Caco-2 (cell line): Measurements from ENCODE around the gene CLDN22. TPM values are rescaled to one million over a fixed set of nuclear protein-coding genes. Genes with fewer than 3 reads are reported as not detected.

Experiments
- BruUV-seq: library from RNA; stranded (reverse); fragments of 400-500 nt; replicated peaks from 2 replicates; lab custom pipeline; 2021; lab: Mats Ljungman, UMichigan
- CTCF ChIA-PET: fragments of 300-600 bp; sonication (Branson Sonifier 250); formaldehyde crosslinking; loops from one replicate; lab custom pipeline; 2022; ENCODE audit warnings: antibody characterized with exemption; lab: Charles Lee
- POLR2A ChIA-PET: fragments of 300-600 bp; sonication (Branson Sonifier 250); formaldehyde crosslinking; loops from one replicate; lab custom pipeline; 2022; ENCODE audit warnings: antibody characterized with exemption; lab: Charles Lee
- DNase-seq, 2 experiments: peaks; one replicate each; pipeline versions ENCODE4 v3.0.0 to v3.0.0-alpha.2; 2020 to 2022
- H3K27me3 ChIP-seq: replicated peaks from 2 replicates; pipeline ENCODE4 v1.6.0; 2011; ENCODE audit warnings: low read length; ENCODE audit not compliant: control insufficient read depth, insufficient read depth
- H3K36me3 ChIP-seq: 2 replicates; pipeline ENCODE4 v1.5.1; 2011; ENCODE audit warnings: low read length; ENCODE audit not compliant: control insufficient read depth, insufficient read depth
- H3K4me1 ChIP-seq: fragments of 250-450 bp; sonication (Bioruptor Pico); 2 replicates; pipeline ENCODE4 v1.5.1; 2020; ENCODE audit warnings: mild to moderate bottlenecking
- H3K4me3 ChIP-seq: 2 replicates; pipeline ENCODE4 v1.5.1; 2011; ENCODE audit warnings: low read depth, mild to moderate bottlenecking, control low read depth, low read length
- H3K9me3 ChIP-seq: fragments of 250-450 bp; sonication (Bioruptor Pico); 2 replicates; pipeline ENCODE4 v1.5.1; 2020; ENCODE audit warnings: mild to moderate bottlenecking, moderate library complexity
- H3K27ac Mint-ChIP-seq: one replicate; pipeline ENCODE4 v1.8.0; 2022; ENCODE audit warnings: mixed read lengths; ENCODE audit not compliant: unreplicated experiment
- H3K27me3 Mint-ChIP-seq: one replicate; pipeline ENCODE4 v1.8.0; 2022; ENCODE audit warnings: mixed read lengths; ENCODE audit not compliant: insufficient read depth, unreplicated experiment
- H3K36me3 Mint-ChIP-seq: one replicate; pipeline ENCODE4 v1.8.0; 2022; ENCODE audit warnings: mild to moderate bottlenecking, mixed read lengths; ENCODE audit not compliant: insufficient read depth, unreplicated experiment
- H3K4me1 Mint-ChIP-seq: one replicate; pipeline ENCODE4 v1.8.0; 2022; ENCODE audit warnings: low read depth, mixed read lengths; ENCODE audit not compliant: unreplicated experiment
- H3K4me3 Mint-ChIP-seq: one replicate; pipeline ENCODE4 v1.8.0; 2022; ENCODE audit warnings: mild to moderate bottlenecking, moderate library complexity, mixed read lengths; ENCODE audit not compliant: unreplicated experiment
- H3K9me3 Mint-ChIP-seq: one replicate; pipeline ENCODE4 v1.8.0; 2022; ENCODE audit warnings: mixed read lengths; ENCODE audit not compliant: unreplicated experiment
- CTCF ChIP-seq, 2 experiments: fragments of 200-600 bp in 1 of 2; IDR thresholded peaks; 1 replicate in 1 of 2; 2 replicates in 1 of 2; pipeline versions ENCODE4 v1.5.1 to v1.8.0; 2011 to 2022; ENCODE audit warnings: antibody characterized with exemption in 1 of 2, control low read depth in 1 of 2, inconsistent platforms in 1 of 2, low read depth in 1 of 2, low read length in 1 of 2, mild to moderate bottlenecking in 1 of 2, moderate library complexity in 1 of 2; ENCODE audit not compliant: insufficient read depth in 1 of 2, severe bottlenecking in 1 of 2, unreplicated experiment in 1 of 2
- intact Hi-C: fragments of 100-400 bp; cut with micrococcal nuclease; formaldehyde crosslinking; loops from one replicate; pipeline ENCODE4 v1.10.0; 2022; ENCODE audit not compliant: unreplicated experiment
- total RNA-seq: library from RNA; stranded (reverse); gene quantifications from 2 replicates; pipeline ENCODE4 v1.2.3, GENCODE V29; 2022

CLDN22 gene
- total RNA-seq, 1 experiment from 2014 or later: not detected

GRCh38 chr4:183284258-183284785, 35.8 kb downstream of the CLDN22 start:
- intact Hi-C loops: no loop called here

GRCh38 chr4:183276106-183276505, 44.0 kb downstream of the CLDN22 start:
- no peak overlapping the region for H3K4me3 Mint-ChIP-seq
- peaks cover 70% of the 10 kb centered on the region for H3K36me3 Mint-ChIP-seq
- H3K4me1 Mint-ChIP-seq: no peaks in the 10 kb centered on the region
- peaks cover 12% of the 10 kb centered on the region for H3K9me3 Mint-ChIP-seq
- no peak for TF ChIP-seq CTCF (IDR thresholded peaks at IDR 0.05; ENCODE audit: insufficient read depth in 1 of 2, low read depth in 1 of 2, low read length in 1 of 2, severe bottlenecking in 1 of 2, unreplicated experiment in 1 of 2)
- H3K27me3 Mint-ChIP-seq: no peaks in the 10 kb centered on the region
- H3K4me1 ChIP-seq: no peaks in the 10 kb centered on the region
- intact Hi-C loops: no loop called here
- no peak overlapping the region for H3K27ac Mint-ChIP-seq
- CTCF ChIA-PET: no interaction called here
- POLR2A ChIA-PET: no interaction called here
- peaks cover 2% of the 10 kb centered on the region; the same call in 1 of the 2 replicates for H3K36me3 ChIP-seq
- no peak for DNase-seq
- no TSS peak for BruUV-seq
- no peaks in the 10 kb centered on the region for H3K27me3 ChIP-seq
- H3K9me3 ChIP-seq: peaks cover 16% of the 10 kb centered on the region; the same call in 1 of the 2 replicates
- H3K4me3 ChIP-seq: no peak overlapping the region

More at GRCh38 chr4:183284258-183284785, 35.8 kb downstream of the CLDN22 start:
- H3K4me3 ChIP-seq: no peak overlapping the region
- H3K4me1 ChIP-seq: no peaks in the 10 kb centered on the region
- CTCF ChIA-PET: no interaction called here
- Mint-ChIP-seq H3K4me1 (no peaks in the 10 kb centered on the region), H3K9me3 (no peaks in the 10 kb centered on the region), H3K36me3 (peaks cover 92% of the 10 kb centered on the region), H3K27ac (no peak overlapping the region), H3K27me3 (no peaks in the 10 kb centered on the region), H3K4me3 (no peak overlapping the region)
- no peak for DNase-seq
- no TSS peak for BruUV-seq
- H3K36me3 ChIP-seq: no peaks in the 10 kb centered on the region; the same call in 1 of the 2 replicates
- no peaks in the 10 kb centered on the region for H3K9me3 ChIP-seq
- H3K27me3 ChIP-seq: no peaks in the 10 kb centered on the region
- TF ChIP-seq CTCF (IDR thresholded peaks at IDR 0.05; ENCODE audit: insufficient read depth in 1 of 2, low read depth in 1 of 2, low read length in 1 of 2, severe bottlenecking in 1 of 2, unreplicated experiment in 1 of 2): no peak
- POLR2A ChIA-PET: no interaction called here

GRCh38 chr4:183272384-183272783, 47.7 kb downstream of the CLDN22 start:
- Mint-ChIP-seq H3K9me3 (peaks cover 12% of the 10 kb centered on the region), H3K27ac (no peak overlapping the region), H3K36me3 (peaks cover 90% of the 10 kb centered on the region), H3K4me3 (no peak overlapping the region), H3K4me1 (no peaks in the 10 kb centered on the region), H3K27me3 (no peaks in the 10 kb centered on the region)
- Histone ChIP-seq H3K4me1 (no peaks in the 10 kb centered on the region), H3K36me3 (peaks cover 2% of the 10 kb centered on the region), H3K4me3 (no peak overlapping the region), H3K9me3 (peaks cover 16% of the 10 kb centered on the region; the same call in 1 of the 2 replicates), H3K27me3 (no peaks in the 10 kb centered on the region)
- intact Hi-C loops: no loop called here
- POLR2A ChIA-PET: no interaction called here
- CTCF ChIA-PET: no interaction called here
- no peak for DNase-seq
- no TSS peak for BruUV-seq
- TF ChIP-seq CTCF (IDR thresholded peaks at IDR 0.05; ENCODE audit: insufficient read depth in 1 of 2, low read depth in 1 of 2, low read length in 1 of 2, severe bottlenecking in 1 of 2, unreplicated experiment in 1 of 2): no peak
